Kidney (tissue), 14 donors: Measurements from ENCODE around the gene ZNF628. TPM values are rescaled to one million over a fixed set of nuclear protein-coding genes. Genes with fewer than 3 reads are reported as not detected.

Source experiments
- DNase-seq, 5 donors: peaks; one replicate each; pipeline ENCODE4 v3.0.0-alpha.2; 2013 to 2020
- FAIRE-seq: peaks from 2 replicates; lab custom pipeline; 2012; peaks lifted over from hg19 to GRCh38; lab: Jason Lieb, UNC
- H3K27ac ChIP-seq, 2 donors: one replicate each; pipeline ENCODE4 v1.7.0; 2013; ENCODE audit warnings: low read depth in 2 of 2, low read length in 2 of 2, inconsistent platforms in 1 of 2
- H3K27me3 ChIP-seq: one replicate; pipeline ENCODE4 v1.7.1; 2013; ENCODE audit warnings: low read length, inconsistent platforms; ENCODE audit not compliant: control insufficient read depth, insufficient read depth
- H3K36me3 ChIP-seq, 3 donors: one replicate each; pipeline versions ENCODE4 v1.7.0 to v1.7.1; 2013; ENCODE audit warnings: low read length in 3 of 3, control low read depth in 1 of 3, inconsistent platforms in 1 of 3; ENCODE audit not compliant: insufficient read depth in 3 of 3, control insufficient read depth in 2 of 3
- H3K4me1 ChIP-seq, 3 donors: one replicate each; pipeline versions ENCODE4 v1.7.0 to v1.7.1; 2013; ENCODE audit warnings: low read length in 3 of 3, inconsistent platforms in 1 of 3, low read depth in 1 of 3; ENCODE audit not compliant: control insufficient read depth in 2 of 3, insufficient read depth in 2 of 3
- H3K4me3 ChIP-seq, 3 donors: one replicate each; pipeline versions ENCODE4 v1.7.0 to v1.8.1; 2013; ENCODE audit warnings: low read length in 3 of 3, control low read depth in 1 of 3, inconsistent platforms in 1 of 3
- H3K9ac ChIP-seq, 3 donors: one replicate each; pipeline versions ENCODE4 v1.7.0 to v1.7.1; 2013; ENCODE audit warnings: low read length in 3 of 3, control low read depth in 1 of 3, inconsistent platforms in 1 of 3
- H3K9me3 ChIP-seq, 3 donors: one replicate each; pipeline versions ENCODE4 v1.7.0 to v1.7.1; 2013; ENCODE audit warnings: low read length in 3 of 3, control low read depth in 1 of 3, inconsistent platforms in 1 of 3; ENCODE audit not compliant: control insufficient read depth in 2 of 3, insufficient read depth in 1 of 3
- CTCF ChIP-seq: IDR thresholded peaks from 3 replicates; pipeline ENCODE4 v1.5.1; 2012; ENCODE audit warnings: mild to moderate bottlenecking, moderate library complexity, borderline replicate concordance; ENCODE audit not compliant: insufficient read depth; ENCODE audit errors: extremely low read depth
- intact Hi-C: fragments of 100-400 bp; cut with DNase I; formaldehyde crosslinking; loops from one replicate; pipeline ENCODE4 v1.11.1; 2022
- polyA plus RNA-seq: library from polyadenylated mRNA; stranded (reverse); fragments of 350-450 nt; fragmentation: Illumina TruSeq; extraction: RNeasy Lipid Tissue Mini Kit (QIAGEN cat#74804); gene quantifications from one replicate; pipeline ENCODE4 v1.2.3, GENCODE V29; 2014; ENCODE audit warnings: low read depth, low replicate concordance; ENCODE audit not compliant: insufficient read depth
- total RNA-seq: library from RNA; stranded (reverse); fragmentation: NEBNext Ultra II Directional; extraction: Animal tissue kit (Norgen Biotek cat#: 25700); gene quantifications from one replicate; pipeline ENCODE4 v1.2.1, GENCODE V29; 2021
- donor health status: control.
- donor health status: control.
- donor health status: control.
- donor health status: control.
- donor health status: control.
- donor health status: DM: yes; HTN: yes; CAD: no.
- donor health status: Normal renal cell carcinoma (clear cell type).

Gene ZNF628
- total and polyA plus RNA-seq, 2 donors from 2014 or later = 2.3 to 12.0 TPM

- DNase-seq (no peak), FAIRE-seq (no peak)
- intact Hi-C loops = no loop called here
- peaks cover 0 to 9% (median 4%) of the 10 kb centered on the region in 3 donors for H3K4me1 ChIP-seq
- H3K27me3 ChIP-seq = no peaks in the 10 kb centered on the region
- H3K4me3 ChIP-seq = no peak overlapping the region
- H3K36me3 ChIP-seq = no peaks in the 10 kb centered on the region
- no peak overlapping the region for H3K9ac ChIP-seq
- no peak for TF ChIP-seq CTCF
- no peak overlapping the region for H3K27ac ChIP-seq
- no peaks in the 10 kb centered on the region for H3K9me3 ChIP-seq
Measured at GRCh38 chr19:55464039-55464661, 12.3 kb upstream of the ZNF628 start.

- FAIRE-seq (no peak), DNase-seq (peak in 1 of 5 donors; percentile 54)
- no peaks in the 10 kb centered on the region for H3K27me3 ChIP-seq
- H3K9me3 ChIP-seq = no peaks in the 10 kb centered on the region
- intact Hi-C loops = no loop called here
- no peak for TF ChIP-seq CTCF
- H3K36me3 ChIP-seq = no peaks in the 10 kb centered on the region
- H3K9ac ChIP-seq = no peak within 1 kb of the TSS
- no peak within 1 kb of the TSS for H3K4me3 ChIP-seq
- no peak within 1 kb of the TSS for H3K27ac ChIP-seq
- H3K4me1 ChIP-seq = peaks cover 0 to 8% (median 4%) of the 10 kb centered on the region in 3 donors
Measured at GRCh38 chr19:55464662-55465054, 11.8 kb upstream of the ZNF628 start, which contains the start of gene C19orf85. TSS of gene C19orf85 (minus strand) at chr19:55464751. CDS start at chr19:55464554, 197 bp downstream.

- DNase-seq = no peak
- Histone ChIP-seq H3K36me3 (no peaks in the 10 kb centered on the region), H3K9me3 (no peaks in the 10 kb centered on the region), H3K27me3 (no peaks in the 10 kb centered on the region), H3K9ac (no peak overlapping the region), H3K4me1 (peaks cover 0 to 5% (median 0%) of the 10 kb centered on the region in 3 donors), H3K4me3 (no peak overlapping the region), H3K27ac (no peak overlapping the region)
- TF ChIP-seq CTCF = no peak
- FAIRE-seq = no peak
- intact Hi-C loops = no loop called here
Measured at GRCh38 chr19:55465460-55466240, 10.8 kb upstream of the ZNF628 start.
